Measurements from ENCODE around the gene LTBP1.

DNA sequence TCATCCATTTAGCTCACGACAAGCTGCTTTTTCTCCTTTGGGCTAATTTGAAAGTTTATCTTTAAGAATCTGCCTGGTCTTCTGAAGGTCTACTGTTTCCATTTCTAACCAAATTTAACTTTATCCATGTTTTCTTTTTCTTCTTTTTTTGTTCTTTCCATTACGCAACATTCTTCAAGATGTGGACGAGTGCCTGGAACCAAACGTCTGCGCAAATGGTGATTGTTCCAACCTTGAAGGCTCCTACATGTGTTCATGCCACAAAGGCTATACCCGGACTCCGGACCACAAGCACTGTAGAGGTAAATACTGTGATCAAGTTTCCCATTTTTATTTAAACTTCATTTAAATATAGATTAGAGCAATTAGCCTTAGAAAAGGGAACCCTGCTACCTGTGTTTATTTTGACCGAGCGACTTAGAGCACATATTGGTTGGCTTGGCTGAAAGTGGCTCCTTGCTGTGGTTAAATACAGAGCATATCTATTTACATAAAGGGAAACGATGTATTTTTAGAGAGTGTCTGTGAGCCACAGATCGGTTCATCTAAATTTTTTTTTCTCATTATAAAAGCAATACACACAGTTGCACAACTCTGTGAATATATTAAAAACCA lies 346.3 kb downstream of the LTBP1 start:
- TF ChIP-seq, protein P1, sequence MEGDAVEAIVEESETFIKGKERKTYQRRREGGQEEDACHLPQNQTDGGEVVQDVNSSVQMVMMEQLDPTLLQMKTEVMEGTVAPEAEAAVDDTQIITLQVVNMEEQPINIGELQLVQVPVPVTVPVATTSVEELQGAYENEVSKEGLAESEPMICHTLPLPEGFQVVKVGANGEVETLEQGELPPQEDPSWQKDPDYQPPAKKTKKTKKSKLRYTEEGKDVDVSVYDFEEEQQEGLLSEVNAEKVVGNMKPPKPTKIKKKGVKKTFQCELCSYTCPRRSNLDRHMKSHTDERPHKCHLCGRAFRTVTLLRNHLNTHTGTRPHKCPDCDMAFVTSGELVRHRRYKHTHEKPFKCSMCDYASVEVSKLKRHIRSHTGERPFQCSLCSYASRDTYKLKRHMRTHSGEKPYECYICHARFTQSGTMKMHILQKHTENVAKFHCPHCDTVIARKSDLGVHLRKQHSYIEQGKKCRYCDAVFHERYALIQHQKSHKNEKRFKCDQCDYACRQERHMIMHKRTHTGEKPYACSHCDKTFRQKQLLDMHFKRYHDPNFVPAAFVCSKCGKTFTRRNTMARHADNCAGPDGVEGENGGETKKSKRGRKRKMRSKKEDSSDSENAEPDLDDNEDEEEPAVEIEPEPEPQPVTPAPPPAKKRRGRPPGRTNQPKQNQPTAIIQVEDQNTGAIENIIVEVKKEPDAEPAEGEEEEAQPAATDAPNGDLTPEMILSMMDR (IDR thresholded peaks at IDR 0.05), result no peak
- TF ChIP-seq POLR2A (IDR thresholded peaks at IDR 0.05), result no peak

Measured in adrenal gland (tissue), 5 donors.